Tongue (tissue), 2 donors: Measurements from ENCODE around the gene HOXB3. TPM values are rescaled to one million over a fixed set of nuclear protein-coding genes. Genes with fewer than 3 reads are reported as not detected.

Experiments
- DNase-seq: peaks from one replicate; pipeline ENCODE4 v3.0.0-alpha.2; 2015
- total RNA-seq: library from RNA; depleted of rRNA; stranded (reverse); fragments of >200 nt; gene quantifications from one replicate; pipeline ENCODE4 v1.2.3, GENCODE V29; 2014

The HOXB3 gene
- total RNA-seq, 1 donor from 2014 or later = 3.4 TPM

GRCh38 chr17:48569674-48570324, 20.2 kb downstream of the HOXB3 start:
- DNase-seq = no peak

GRCh38 chr17:48569240-48569582, 20.8 kb downstream of the HOXB3 start:
- no peak for DNase-seq

DNA sequence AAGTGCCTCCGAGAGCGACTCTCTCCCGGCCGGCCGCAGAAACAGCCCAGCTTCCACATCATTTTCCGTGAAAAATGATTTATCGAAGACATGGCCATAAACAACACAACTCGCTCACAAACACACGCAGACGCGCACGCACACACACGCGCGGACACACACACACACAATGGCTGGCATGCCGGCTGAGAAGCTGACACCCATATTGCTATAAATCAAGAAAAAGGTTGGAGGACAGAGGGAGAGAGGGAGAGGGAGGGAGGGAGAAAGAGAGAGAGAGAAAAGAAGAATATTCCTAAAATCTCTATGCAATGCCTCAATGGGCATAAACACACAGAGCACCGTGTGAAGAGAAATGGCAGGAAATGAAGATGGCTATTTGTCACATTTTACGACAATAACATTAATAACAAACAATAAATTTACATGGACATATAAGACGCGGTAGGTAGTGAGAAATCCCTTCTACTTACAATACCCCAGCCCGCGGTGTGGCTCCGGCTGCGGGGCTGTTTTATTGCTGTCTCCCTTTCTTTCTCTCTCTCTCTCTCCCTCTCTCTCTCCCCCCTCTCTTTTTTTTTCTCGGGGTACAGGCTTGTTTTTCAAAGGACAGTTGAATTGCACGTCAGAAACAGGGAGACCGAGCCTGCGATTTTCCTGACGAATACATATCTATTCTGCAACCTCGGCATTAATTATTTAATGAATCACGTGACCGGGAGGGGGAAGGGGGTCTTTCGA, 21.4 kb downstream of the HOXB3 start:
- no peak for DNase-seq

DNA sequence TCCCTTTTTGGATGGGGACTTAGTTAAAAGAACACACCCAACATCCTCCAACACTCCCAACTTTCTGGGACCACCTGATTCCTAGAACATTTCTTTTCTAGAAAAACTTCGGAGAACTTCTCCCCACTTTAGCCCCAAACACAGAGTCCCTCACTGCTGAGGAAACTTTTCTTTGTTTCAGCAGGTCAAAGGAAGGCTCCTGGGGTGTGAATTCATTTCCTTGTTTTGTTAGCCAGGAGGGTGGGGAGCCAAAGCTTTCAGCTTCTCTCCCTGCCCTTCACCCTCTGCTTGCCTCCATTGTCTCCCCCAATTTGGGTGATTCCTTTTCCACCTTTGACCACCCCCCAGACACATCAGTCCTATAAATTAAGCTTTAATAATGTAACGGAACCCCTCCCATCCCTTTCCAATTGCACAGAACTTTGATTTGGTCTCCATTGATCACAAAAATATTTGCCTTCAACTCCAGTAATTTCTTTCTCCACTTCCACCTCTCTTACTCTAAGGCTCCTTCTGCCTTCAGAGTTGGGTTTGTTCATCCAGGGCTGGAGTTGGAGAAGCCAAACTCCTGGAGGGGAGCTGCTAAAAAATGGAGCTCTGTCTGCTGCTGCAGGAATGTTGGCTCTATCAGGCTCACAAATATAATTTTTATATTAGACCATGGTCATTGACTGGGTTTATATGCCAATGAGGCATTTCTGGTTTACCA, 22.2 kb downstream of the HOXB3 start:
- DNase-seq = no peak

- DNase-seq = no peak
These were observed 22.8 kb downstream of the HOXB3 start for GRCh38 chr17:48567209-48567608.

GRCh38 chr17:48566717-48567116, 23.3 kb downstream of the HOXB3 start:
- DNase-seq = no peak

DNA sequence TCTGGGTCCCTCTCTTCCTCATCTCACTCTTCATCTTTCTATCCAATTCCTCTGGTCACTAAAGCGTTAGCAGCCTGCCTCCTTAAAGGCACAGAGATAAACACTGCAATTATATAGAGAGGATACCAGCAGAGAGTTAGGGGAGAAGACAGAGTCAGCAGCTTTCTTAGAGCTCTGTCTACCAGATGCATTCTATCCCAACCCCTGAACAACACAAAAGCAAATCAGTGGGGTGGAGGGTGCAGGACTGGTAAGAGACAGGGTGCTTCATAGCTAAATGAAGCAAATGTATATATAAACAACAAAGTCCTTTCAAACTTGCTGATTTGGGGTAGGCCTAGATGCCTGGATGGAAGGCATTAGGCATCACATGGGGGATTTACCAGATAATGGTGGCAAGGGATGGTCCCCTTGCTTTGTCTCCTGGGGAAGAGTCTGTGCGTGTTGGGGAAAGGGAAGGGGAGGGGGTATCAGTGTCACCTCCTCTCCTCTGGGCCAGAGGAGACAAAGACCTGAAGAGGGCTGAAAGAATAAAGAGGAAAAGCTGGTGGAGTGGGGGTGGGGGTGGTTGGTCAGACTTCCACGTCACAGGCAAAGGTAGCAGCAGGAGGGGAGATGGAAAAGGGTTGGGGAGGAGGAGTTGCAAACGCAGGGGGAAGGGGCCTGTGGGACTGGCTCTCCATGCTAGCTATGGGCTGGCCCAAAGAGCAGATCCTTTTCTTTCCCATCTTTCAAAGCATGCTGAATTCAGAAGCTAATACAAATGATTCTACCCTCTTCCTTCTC, 23.9 kb downstream of the HOXB3 start:
- no peak for DNase-seq

- no peak for DNase-seq
These were observed 25.0 kb downstream of the HOXB3 start for GRCh38 chr17:48565022-48565554.

DNA sequence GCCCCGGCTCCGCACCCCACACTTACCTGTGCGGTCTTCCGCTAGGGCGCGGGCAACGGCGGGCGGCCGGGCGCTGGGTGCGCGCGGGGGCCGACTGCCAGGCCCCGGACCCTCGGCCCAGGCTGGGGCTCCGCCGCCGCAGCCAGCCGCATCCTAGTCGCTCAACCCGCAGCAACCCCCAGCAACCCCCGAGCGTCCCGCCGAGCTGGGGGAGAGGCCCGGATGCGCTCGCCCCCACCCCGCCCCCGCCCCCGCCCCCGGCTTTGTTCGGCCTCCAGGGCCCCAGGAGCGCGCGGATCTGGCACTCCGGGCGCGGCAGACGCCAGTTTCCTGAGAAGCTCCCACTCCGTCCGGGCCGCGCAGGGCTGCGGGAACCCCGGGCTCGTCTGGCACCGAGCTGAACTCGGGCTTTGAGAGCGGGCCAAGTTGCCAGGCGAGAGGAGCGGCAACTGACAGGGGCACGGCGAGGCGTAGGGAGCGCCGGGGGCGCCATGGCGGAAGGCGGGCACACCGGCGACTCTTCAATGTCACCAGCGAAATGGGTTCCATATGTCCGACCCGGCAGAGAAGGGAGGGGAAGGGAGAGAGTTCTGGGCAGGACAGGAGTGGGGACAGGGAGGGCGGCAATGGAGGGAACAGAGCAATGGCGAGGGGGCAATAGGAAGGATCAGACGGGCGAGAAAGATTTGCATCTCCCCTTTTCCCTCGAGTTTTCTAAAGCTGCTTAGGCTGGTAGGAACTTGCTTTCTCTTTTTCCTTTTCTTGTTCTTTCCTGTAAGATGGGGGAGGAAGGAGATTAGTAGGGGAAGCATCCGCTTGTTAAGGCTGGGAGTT, 25.6 kb downstream of the HOXB3 start:
- no peak for DNase-seq

GRCh38 chr17:48563867-48564187, 26.2 kb downstream of the HOXB3 start:
- DNase-seq = no peak

GRCh38 chr17:48563385-48563838, 26.6 kb downstream of the HOXB3 start:
- no peak for DNase-seq

DNA sequence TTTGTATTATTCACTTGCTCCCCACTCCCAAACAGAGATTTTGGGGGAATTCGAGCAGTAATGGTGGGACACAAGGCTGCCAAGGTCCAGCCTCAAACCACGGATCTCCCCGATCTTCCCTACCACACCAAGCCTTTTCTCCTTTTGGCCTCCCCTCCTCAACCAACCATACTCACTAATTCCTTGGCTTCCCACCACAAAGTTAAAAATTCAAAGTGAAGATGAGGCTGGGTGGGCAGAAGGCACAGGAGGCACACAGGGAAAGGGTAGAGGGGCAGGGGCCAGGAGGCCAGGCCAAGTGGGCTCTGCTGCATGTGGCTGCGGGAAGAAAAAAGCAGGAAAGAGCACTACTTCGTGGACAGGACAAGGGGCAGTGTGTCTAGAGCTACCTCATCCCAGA, 27.1 kb downstream of the HOXB3 start:
- no peak for DNase-seq

DNA sequence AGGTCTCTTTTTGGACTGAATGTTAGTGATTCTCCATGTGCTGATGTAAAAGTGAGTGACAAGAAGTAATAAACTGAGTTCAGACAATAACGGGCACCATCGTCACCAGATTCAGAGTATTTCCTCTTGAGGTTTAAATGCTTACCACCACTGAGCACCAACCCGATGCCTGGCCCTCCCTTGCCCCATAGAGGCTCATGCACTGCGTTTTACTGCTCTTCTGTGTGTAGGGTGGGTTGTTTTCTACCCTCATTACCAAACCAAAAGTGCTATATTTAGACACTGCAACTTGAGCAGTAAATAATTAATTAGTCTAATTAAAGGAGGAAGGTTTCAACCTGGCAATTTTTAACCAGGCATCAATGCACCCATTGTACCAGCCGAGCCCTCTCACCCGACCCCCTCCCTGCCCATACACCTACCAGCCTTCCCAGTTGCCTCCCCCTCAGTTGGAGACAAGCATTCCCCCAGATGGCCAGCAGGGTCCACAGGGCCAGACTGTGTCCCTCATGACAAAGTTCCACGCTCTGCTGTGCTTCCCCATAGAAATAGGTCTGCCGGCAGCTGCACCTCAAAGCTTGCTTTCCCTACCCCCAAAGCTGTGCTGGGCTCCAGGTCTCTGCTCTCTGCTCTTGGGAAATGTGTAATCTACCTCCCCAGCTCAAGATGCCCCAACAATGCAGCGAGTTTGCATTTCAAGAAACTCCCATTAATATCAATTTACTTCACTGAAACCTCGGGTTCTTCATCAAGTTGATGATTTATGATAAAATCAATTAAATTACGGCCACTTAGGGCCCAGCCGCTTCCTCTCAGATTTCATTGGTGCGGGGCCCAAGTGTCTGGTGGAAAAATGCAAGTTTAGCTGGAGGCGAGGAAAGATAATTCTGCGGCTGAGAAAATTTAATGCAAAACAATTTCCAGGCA, 27.9 kb downstream of the HOXB3 start:
- no peak for DNase-seq

GRCh38 chr17:48559840-48560817, 29.9 kb downstream of the HOXB3 start:
- DNase-seq = no peak

- DNase-seq = no peak
These were observed 30.8 kb downstream of the HOXB3 start for GRCh38 chr17:48559122-48559839.

- no peak for DNase-seq
These were observed 31.3 kb downstream of the HOXB3 start for GRCh38 chr17:48558831-48559121.

DNA sequence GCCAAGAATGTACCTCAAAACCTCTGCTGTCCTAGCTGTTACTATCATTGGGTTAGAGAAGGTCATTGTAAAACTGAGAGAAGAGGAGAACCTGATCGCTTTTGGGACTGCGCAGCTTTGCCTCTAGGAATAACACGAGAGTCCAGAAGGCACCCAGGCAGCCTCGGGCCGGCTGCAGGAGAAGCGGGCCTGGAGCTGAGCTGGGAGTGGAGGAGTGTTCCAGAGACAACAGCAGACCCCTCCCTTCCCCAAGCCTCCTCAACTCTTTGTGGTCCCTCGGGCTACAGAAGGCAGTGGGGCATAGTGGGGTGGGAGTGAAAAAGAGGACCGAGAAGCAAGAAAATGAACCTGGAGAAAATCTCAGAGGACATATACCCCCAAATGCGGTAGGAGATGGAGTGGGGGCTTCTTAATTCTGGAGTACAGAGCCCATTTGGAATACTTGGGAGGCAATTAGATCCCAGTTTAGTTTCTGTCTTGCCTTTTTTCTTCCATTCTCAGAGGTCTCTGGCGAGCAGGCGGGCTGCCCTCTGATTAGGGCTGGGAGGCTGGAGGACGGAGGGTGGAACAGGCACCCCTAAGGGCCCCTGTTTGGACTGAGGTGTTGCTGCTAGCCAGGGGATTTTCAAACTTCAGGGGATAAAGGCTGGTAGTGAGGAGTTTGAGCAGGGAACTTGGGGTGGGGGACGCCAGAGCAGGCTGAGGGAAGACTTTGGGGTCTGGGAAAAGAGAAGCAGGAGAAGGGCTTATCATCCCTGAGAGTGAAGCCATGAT, 31.8 kb downstream of the HOXB3 start:
- DNase-seq = peak; percentile 1
